HepG2 (cell line): ENCODE results near the gene USP24. TPM values are rescaled to one million over a fixed set of nuclear protein-coding genes. Genes with fewer than 3 reads are reported as not detected.

Source experiments
- ATAC-seq: fragments of 200-7000 bp; cut with Tn5 transposase; 3 replicates; pipeline ENCODE4 v1.9.1; 2020; ENCODE audit warnings: mild to moderate bottlenecking, moderate library complexity
- BruUV-seq: library from RNA; stranded (reverse); fragments of 400-500 nt; replicated peaks from 2 replicates; lab custom pipeline; 2021; lab: Mats Ljungman, UMichigan
- CTCF ChIA-PET: fragments of 300-600 bp; formaldehyde crosslinking; extraction: SDS; loops from one replicate; lab custom pipeline; 2021; ENCODE audit warnings: low total read pairs, inconsistent platforms, low intra/inter-chr PET ratio; lab: Yijun Ruan, JAX
- POLR2A ChIA-PET: fragments of 350-600 bp; sonication (Branson Sonifier 250); formaldehyde crosslinking; loops from one replicate; lab custom pipeline; 2020; ENCODE audit warnings: antibody characterized with exemption, inconsistent platforms; lab: Yijun Ruan, JAX
- DNase-seq: peaks from one replicate; pipeline ENCODE4 v3.0.0-alpha.2; 2015; ENCODE audit warnings: low spot score
- FAIRE-seq: peaks from 3 replicates; lab custom pipeline; 2011; peaks lifted over from hg19 to GRCh38; lab: Jason Lieb, UNC
- H2AFZ ChIP-seq: one replicate; pipeline ENCODE4 v1.6.1; 2011; ENCODE audit warnings: low read length, inconsistent platforms
- H3K27ac ChIP-seq: fragments of 300-600 bp; 3 replicates; pipeline ENCODE4 v1.8.0; 2011; ENCODE audit warnings: mixed run types, mild to moderate bottlenecking, mixed read lengths, low read length, inconsistent platforms; ENCODE audit not compliant: insufficient read depth; ENCODE audit errors: extremely low read length
- H3K27me3 ChIP-seq, 2 experiments: fragments of 200-600 bp in 1 of 2; 2 replicates in 1 of 2; 3 replicates in 1 of 2; pipeline versions ENCODE4 v1.6.0 to v1.8.0; 2011; ENCODE audit warnings: low read length in 2 of 2, mild to moderate bottlenecking in 2 of 2, moderate library complexity in 2 of 2, inconsistent platforms in 1 of 2; ENCODE audit not compliant: insufficient read depth in 2 of 2, control insufficient read depth in 1 of 2
- H3K36me3 ChIP-seq, 2 experiments: fragments of 200-600 bp in 1 of 2; replicated peaks in 1 of 2; 2 replicates in 1 of 2; 3 replicates in 1 of 2; pipeline versions ENCODE4 v1.5.1 to v1.8.0; 2011; ENCODE audit warnings: low read length in 2 of 2, inconsistent platforms in 1 of 2; ENCODE audit not compliant: insufficient read depth in 2 of 2, control insufficient read depth in 1 of 2
- H3K4me1 ChIP-seq: 2 replicates; pipeline ENCODE4 v1.5.1; 2012; ENCODE audit warnings: low read length, inconsistent platforms; ENCODE audit not compliant: insufficient read depth
- H3K4me2 ChIP-seq: 2 replicates; pipeline ENCODE4 v1.6.0; 2011; ENCODE audit warnings: low read depth, low read length, inconsistent platforms
- H3K4me3 ChIP-seq, 3 experiments: fragments of 200-600 bp in 1 of 3; sonication (generic), shearing (Covaris generic) in 1 of 3; replicated peaks in 1 of 3; 2 replicates each; pipeline ENCODE4 v1.5.1; 2011 to 2016; ENCODE audit warnings: low read length in 3 of 3, inconsistent platforms in 2 of 3, low read depth in 2 of 3, mild to moderate bottlenecking in 2 of 3, control low read depth in 1 of 3, mixed read lengths in 1 of 3; ENCODE audit not compliant: insufficient read depth in 1 of 3
- H3K79me2 ChIP-seq: one replicate; pipeline ENCODE4 v1.6.1; 2011; ENCODE audit warnings: low read length, inconsistent platforms; ENCODE audit not compliant: insufficient read depth
- H3K9ac ChIP-seq: 2 replicates; pipeline ENCODE4 v1.6.0; 2011; ENCODE audit warnings: mild to moderate bottlenecking, low read depth, low read length, inconsistent platforms; ENCODE audit not compliant: insufficient read depth
- H3K9me3 ChIP-seq: 2 replicates; pipeline ENCODE4 v1.5.1; 2012; ENCODE audit warnings: mild to moderate bottlenecking, low read length
- H4K20me1 ChIP-seq: 2 replicates; pipeline ENCODE4 v1.6.0; 2011; ENCODE audit warnings: inconsistent platforms, mild to moderate bottlenecking, low read length, moderate library complexity; ENCODE audit not compliant: insufficient read depth
- AGO2 ChIP-seq: fragments of 200-400 bp; formaldehyde crosslinking; optimal IDR thresholded peaks from 2 replicates; pipeline ENCODE3; 2017; ENCODE audit warnings: mild to moderate bottlenecking, low read depth, low read length, moderate library complexity
- AHR ChIP-seq: IDR thresholded peaks from 2 replicates; pipeline ENCODE4 v1.6.1; 2018; ENCODE audit warnings: missing genetic modification reagents, missing compliant biosample characterization
- BCL3 ChIP-seq: sonication (generic); formaldehyde crosslinking; IDR thresholded peaks from 2 replicates; pipeline ENCODE4 v1.5.1; 2020; ENCODE audit warnings: mild to moderate bottlenecking, missing genetic modification reagents, moderate library complexity
- KLF11 ChIP-seq: IDR thresholded peaks from 2 replicates; pipeline ENCODE4 v1.6.1; 2016; ENCODE audit warnings: missing compliant biosample characterization
- MTA3 ChIP-seq: sonication (generic); formaldehyde crosslinking; IDR thresholded peaks from 2 replicates; pipeline ENCODE4 v1.4.0; 2020; ENCODE audit warnings: missing genetic modification reagents
- RFXANK ChIP-seq: IDR thresholded peaks from 2 replicates; pipeline ENCODE4 v1.6.1; 2016
- ZNF121 ChIP-seq: sonication (generic); formaldehyde crosslinking; IDR thresholded peaks from 2 replicates; pipeline ENCODE4 v1.5.0; 2020; ENCODE audit warnings: mild to moderate bottlenecking, missing genetic modification reagents
- ZNF530 ChIP-seq: sonication (generic); formaldehyde crosslinking; IDR thresholded peaks from 2 replicates; pipeline ENCODE4 v1.5.0; 2020; ENCODE audit warnings: low read depth, mild to moderate bottlenecking, missing genetic modification reagents
- ZNF790 ChIP-seq: sonication (generic); formaldehyde crosslinking; IDR thresholded peaks from 2 replicates; pipeline ENCODE4 v1.8.0; 2022; ENCODE audit warnings: missing genetic modification reagents, mild to moderate bottlenecking, borderline replicate concordance
- WGBS: methylation state at CpG from one replicate; pipeline ENCODE4 v1.1.6; 2017; ENCODE audit warnings: low lambda C conversion rate; 5-methylcytosine and 5-hydroxymethylcytosine counted together
- in situ Hi-C: cut with HindIII; loops from 2 replicates; pipeline ENCODE4 v1.10.0; 2017; ENCODE audit warnings: low pct_unique_long_range_greater_than_20kb; ENCODE audit not compliant: extremely low pct_ligation_motif_present
- intact Hi-C: fragments of 100-400 bp; cut with micrococcal nuclease; formaldehyde crosslinking; loops from one replicate; pipeline ENCODE4 v1.10.0; 2022; ENCODE audit not compliant: unreplicated experiment
- polyA plus RNA-seq, 8 experiments: library from polyadenylated mRNA; depleted of rRNA in 3 of 8; stranded (reverse) in 7 of 8; unstranded in 1 of 8; fragments of >200 nt; fragmentation: Illumina TruSeq in 4 of 8; extraction: Trizol in 4 of 8; gene quantifications; 2 replicates each; pipeline versions ENCODE4 v1.2.1 to v1.2.3, GENCODE V29; 2011 to 2016; ENCODE audit warnings: low read depth in 4 of 8, missing spikeins in 1 of 8, mixed read lengths in 1 of 8; ENCODE audit not compliant: insufficient read depth in 1 of 8
- total RNA-seq, 5 experiments: library from RNA; depleted of rRNA; stranded (reverse); fragments of >200 nt; fragmentation: Illumina TruSeq; extraction: Trizol; gene quantifications; 2 replicates each; pipeline ENCODE4 v1.2.3, GENCODE V29; 2016; ENCODE audit warnings: low read depth in 1 of 5

USP24 gene
- total and polyA plus RNA-seq, 2 of the 13 experiments (the other 11 are each of a cell fraction or from before 2014, with no cell fraction given) = 18.8 to 47.6 TPM

- no peak overlapping the region for H3K9ac ChIP-seq
- CTCF ChIA-PET = no interaction called here
- no peak overlapping the region for H3K4me3 ChIP-seq
- in situ Hi-C loops = no loop called here
- no peaks in the 10 kb centered on the region for H3K9me3 ChIP-seq
- no peak for DNase-seq
- TF ChIP-seq ZNF790 (CRISPR knock-in tag) (no peak), RFXANK (CRISPR knock-in tag) (no peak), AHR (CRISPR knock-in tag) (no peak), AGO2 (peak; percentile 26), ZNF530 (CRISPR knock-in tag) (no peak)
- TF ChIP-seq, all 625 proteins: peak for 1
- intact Hi-C loops = no loop called here
- H4K20me1 ChIP-seq = peaks cover under 1% of the 10 kb centered on the region; the same call in 1 of the 2 replicates
- POLR2A ChIA-PET = no interaction called here
- FAIRE-seq (no peak), ATAC-seq (0 out of 3 replicates have a peak, but pooled peaks have one; percentile 1)
- H3K4me1 ChIP-seq = no peaks in the 10 kb centered on the region
- BruUV-seq = no TSS peak
- no peaks in the 10 kb centered on the region for H3K79me2 ChIP-seq
- WGBS = 93% methylated on average over 13 of the region's 29 CpGs
- H3K4me2 ChIP-seq = no peak overlapping the region
- H3K27ac ChIP-seq = no peak overlapping the region
- H3K27me3 ChIP-seq = no peaks in the 10 kb centered on the region
- peaks cover 9 to 55% of the 10 kb centered on the region in 2 experiments for H3K36me3 ChIP-seq
- H2AFZ ChIP-seq = no peak overlapping the region
These were observed 152.2 kb downstream of the USP24 start for GRCh38 chr1:55062801-55063576.

- H2AFZ ChIP-seq = no peak overlapping the region
- ChIA-PET CTCF (no interaction called here), POLR2A (no interaction called here)
- H3K9ac ChIP-seq = no peak overlapping the region
- no peaks in the 10 kb centered on the region for H3K4me1 ChIP-seq
- H3K4me3 ChIP-seq = no peak overlapping the region
- peaks cover 10 to 64% of the 10 kb centered on the region in 2 experiments; a peak in 4 of 5 replicates for H3K36me3 ChIP-seq
- DNase-seq (no peak), ATAC-seq (no peak), FAIRE-seq (no peak)
- in situ Hi-C loops = no loop called here
- intact Hi-C loops = no loop called here
- H3K9me3 ChIP-seq = no peaks in the 10 kb centered on the region
- H3K27ac ChIP-seq = no peak overlapping the region
- 92% methylated on average over 2 of the region's 4 CpGs for WGBS
- H3K79me2 ChIP-seq = no peaks in the 10 kb centered on the region
- peaks cover 3% of the 10 kb centered on the region; the same call in 1 of the 2 replicates for H4K20me1 ChIP-seq
- H3K27me3 ChIP-seq = no peaks in the 10 kb centered on the region
- BruUV-seq = no TSS peak
- H3K4me2 ChIP-seq = no peak overlapping the region
- TF ChIP-seq KLF11 (CRISPR knock-in tag) (no peak), BCL3 (CRISPR knock-in tag) (no peak), ZNF121 (CRISPR knock-in tag) (0 out of 2 replicates have a peak, but pooled peaks have one; percentile 48), MTA3 (no peak)
These were observed 153.3 kb downstream of the USP24 start for GRCh38 chr1:55061706-55062321.
